HG03108 (cell line): ENCODE measurements around the gene KIRREL3.

Experiments
- ATAC-seq: cut with Tn5 transposase; IDR thresholded peaks from one replicate; pipeline ENCODE4 v1.9.1; 2021; ENCODE audit warnings: moderate library complexity; ENCODE audit not compliant: unreplicated experiment

KIRREL3 gene

DNA sequence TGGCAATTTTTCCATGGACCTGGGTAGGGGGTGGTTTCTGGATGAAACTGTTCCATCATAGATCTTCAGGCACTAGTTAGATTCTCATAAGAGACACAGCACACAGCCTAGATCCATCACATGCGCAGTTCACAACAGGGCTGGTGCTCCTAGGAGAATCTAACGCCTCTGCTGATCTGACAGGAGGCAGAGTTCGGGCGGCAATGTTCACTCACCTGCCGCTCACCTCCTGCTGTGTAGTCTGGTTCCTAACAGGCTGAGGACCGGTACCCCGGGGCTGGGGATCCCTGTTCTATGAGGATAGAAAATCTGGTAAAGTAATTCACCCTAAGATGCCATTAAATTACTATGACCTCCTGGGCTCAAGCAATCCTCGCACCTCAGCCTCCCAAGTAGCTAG, 318.0 kb downstream of the KIRREL3 start:
- ATAC-seq = no peak

DNA sequence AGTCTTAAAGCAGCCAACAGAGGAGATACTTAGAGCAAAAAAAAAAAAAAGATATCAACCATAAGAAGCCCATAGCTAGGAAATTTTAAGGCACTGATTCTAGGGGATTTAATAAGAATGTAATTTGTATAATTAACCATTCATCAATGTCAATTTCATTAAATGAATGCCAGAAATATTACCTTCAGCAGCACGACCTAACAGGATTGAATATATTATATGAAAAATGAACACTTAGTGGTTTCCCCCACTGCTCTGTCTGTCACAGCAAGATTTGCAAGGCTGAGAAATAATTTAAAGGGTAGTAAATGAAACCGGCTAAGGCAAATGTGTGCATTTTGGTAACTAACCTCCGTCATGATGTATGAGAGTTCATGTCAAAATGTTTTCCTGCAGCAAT, 319.9 kb downstream of the KIRREL3 start:
- no peak for ATAC-seq

DNA sequence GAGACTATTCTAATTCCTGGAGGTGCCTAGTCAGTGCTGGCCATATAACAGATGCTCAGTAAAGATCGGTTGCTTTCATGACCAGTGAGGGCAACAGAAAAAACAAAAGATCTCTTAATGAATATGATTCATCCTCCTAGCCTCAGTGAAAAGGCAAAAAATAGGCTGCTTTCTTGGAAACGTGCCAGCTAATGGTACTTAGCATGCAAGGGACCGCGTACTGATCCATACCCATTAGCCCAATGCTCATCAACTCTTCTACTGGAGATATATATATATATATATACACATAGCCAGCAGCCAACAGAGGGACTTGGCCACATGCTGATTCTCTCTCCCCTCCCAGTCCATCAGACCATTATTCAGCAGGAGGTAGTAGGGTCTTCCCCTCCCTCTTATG, 320.4 kb downstream of the KIRREL3 start:
- ATAC-seq = no peak

DNA sequence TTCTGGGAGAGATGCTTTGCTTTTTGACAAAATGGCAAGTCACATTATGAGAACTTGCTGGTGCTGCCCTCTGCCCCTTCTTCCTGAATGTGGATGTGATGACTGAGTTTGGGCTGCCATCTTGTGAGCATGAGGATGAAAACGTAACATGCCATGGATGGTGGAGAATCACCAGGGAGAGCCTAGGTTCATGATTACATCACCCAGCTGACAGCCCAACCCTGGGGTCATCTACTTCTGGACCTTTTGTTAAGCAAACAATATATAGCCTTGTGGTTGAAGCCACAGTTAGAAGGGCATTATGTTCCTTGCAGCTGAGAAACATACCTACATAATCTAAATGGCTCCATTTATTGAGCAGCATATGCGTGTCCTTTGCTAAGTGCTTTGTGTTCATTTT, 321.5 kb downstream of the KIRREL3 start:
- no peak for ATAC-seq

DNA sequence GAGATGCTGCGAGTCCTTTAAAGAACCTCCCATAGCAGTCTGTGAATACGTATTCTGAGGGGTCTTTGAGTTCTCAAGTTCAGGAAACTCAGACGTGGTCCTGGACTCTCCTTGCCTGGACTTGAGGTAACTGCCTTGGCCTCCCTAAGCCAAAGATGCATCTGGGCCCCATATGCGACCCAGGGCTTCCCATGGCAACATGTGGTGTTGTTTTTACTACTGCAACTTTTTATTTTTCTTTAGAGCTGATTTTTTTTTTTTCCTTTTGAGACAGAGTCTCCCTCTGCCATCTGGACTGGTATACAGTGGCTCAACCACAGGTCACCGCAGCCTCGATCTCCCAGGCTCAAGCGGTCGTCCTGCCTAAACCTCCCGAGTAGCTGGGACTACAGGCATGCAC, 324.0 kb downstream of the KIRREL3 start:
- no peak for ATAC-seq

DNA sequence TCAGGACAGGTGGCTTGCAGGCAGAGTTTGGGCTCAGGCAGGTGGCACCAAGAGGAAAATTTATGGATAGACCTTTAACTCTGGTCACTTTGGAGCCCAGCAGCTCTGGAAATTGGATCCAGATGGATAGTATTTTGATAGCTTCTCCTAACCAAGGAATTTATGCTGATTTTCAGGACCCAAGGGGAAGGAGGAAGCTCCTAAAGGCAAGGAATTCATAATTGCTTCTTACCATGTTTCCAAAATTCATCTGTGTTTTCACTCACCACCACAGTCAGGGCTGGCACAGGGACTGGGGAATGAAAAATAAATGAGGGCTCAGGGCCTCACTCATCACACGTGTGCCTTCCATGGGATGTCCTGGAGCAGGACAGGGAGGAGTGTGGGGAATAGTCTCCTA, 327.3 kb downstream of the KIRREL3 start:
- ATAC-seq = no peak

DNA sequence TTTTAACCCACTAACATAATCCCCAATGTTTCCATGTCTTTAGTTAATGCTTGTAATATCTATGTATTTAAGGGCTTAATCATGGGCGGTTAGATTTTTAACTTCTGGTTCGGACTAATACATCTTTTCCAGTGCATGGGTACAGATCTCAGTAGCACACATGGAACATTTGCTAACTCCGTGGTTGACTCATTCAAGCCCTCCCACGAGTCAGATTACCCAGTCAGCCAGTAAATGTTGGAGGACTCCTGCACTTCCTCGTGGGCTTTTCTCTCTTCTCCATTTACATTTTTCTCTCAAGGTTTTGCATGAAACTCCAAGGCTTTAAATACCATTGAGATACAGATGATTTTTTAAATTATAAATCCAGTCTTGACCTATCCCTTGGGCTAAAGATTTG, 331.2 kb downstream of the KIRREL3 start:
- ATAC-seq = no peak

DNA sequence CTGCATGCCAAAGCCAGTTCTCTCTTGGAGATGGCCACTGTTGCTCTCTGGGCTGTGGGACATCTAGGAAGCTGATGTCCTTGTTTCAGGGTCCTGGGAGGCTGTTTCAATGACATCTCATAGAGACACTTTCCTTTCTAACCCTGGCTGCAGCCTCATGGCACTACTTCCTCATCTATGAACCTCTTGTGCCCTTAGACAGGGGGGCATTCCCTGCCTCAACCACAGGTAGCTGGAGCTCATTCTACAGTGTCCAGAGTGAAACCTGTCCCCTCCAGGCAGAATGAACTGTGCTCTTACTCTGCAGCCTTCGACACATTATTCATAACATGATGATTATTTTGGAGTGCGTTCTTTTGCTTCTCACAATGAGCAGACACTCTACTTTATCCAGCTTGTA, 335.9 kb downstream of the KIRREL3 start:
- no peak for ATAC-seq

DNA sequence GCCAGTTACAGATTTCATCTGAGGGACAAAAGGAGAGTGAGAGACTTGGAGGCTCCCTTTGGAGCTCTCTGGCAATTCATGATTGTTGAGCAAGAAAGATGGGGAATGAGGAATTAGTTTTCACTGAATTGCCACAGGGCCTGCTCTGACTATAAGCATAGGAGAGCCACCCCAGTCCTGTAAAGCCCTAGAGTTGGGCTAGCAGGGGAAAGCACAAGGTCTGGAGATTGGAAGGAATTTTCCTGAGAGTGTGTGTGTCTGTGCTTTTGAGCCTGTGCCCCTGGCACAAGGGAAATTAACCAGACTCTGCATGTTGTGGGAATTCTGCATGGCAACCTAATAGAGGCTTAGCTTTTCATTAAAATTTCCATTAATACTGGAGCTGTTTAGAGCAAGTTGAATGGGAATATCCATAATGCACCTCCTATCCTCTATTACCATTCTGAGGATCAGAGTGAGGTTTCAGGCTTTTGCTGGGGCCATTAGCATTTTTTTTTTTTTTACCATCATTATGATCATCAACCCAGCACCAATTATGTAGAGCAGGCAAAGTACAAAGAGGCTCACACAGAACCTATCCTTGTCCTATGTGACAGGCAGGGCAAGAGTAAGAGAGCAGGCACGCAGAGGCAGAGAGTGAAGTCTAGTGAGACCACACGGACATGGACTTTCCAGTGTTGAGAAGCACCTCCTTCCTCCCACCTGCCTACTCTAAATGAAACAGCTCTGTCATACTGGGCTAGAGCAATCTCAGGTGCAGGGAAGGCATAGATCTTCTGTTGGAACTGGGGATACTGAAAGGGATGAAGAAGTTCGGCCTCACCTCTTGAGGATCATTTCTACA, 336.6 kb downstream of the KIRREL3 start:
- ATAC-seq = no peak

DNA sequence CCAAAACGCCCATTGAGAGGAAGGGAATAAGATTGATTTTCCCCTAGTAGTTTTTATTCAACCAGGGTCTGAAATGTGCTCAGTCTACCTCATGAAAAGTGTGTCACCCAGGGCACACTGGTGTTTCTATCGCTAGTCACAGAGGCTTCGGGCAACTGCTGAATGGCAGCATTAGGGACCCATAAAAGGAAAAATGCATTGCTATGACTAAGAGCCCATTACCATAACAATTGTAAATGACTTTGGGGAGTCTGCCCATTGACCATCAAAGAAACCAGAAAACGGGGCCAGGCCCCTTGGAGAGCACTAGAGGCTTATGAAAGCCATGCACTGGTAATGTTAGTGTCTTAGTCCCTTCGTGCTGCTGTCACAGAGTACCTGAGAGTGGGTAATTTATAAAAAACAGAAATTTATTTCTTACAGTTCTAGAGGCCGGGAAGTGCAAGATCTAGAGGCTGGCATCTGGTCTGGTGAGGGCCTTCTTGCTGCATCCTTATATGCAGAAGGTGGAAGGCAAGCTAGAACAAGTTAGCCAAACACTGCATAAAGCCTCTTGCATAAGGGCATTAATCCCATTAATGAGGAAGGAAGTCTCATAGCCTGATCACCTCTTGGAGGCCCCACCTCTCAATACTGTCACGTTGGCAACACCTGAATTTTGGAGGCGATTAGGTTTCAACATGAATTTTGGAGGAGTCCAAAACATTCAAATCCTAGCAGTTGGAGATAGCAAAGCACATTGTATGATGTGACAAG, 338.4 kb downstream of the KIRREL3 start:
- no peak for ATAC-seq

DNA sequence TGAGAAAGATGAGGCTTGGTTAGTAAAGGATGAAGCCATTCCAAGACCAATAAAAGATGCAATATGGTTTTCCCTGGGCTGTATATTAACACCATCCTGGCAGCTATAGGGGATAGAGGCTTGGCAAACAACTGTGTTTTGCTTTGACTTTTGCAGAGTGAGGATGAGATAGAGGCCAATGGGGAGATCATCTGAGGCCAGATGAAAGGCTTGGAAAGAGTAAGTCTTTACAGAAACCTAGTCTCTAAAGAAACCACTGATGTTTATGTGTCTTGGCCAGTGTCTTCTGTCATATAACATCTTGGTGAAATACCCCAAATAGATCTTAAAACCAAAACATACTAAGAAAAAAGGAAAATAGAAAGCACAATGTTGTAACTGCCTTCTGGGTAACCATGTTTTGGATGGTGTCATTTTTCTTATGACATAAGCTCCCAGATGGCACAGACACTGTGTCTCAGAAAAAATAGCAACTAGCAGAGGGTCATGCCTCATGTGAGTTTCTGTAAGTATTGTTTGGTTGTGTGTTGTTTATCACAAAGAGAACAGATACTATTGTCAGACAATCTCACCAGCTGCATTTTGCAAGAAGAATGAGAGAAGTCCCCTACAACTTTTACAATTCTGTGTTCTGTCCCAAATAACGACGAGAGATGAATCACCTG, 339.7 kb downstream of the KIRREL3 start:
- ATAC-seq = no peak

DNA sequence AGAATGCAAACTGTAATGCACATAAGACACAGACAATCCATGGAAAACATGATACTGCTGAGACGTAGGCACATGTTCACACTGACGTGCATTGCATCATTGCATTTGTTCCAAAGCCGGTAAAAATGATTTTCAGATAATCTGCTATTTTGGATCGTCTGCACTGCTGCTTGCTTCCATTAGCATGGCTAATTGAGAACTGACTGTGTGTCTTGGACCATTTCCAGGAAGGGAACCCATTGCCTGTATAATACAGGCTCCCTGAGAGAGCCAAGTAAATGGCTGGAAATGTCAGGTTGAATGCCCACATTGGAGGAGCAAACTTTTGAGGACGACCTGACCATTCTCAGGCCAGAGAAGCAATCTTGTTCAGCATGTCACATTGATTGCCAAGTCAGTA, 340.2 kb downstream of the KIRREL3 start:
- ATAC-seq = no peak

DNA sequence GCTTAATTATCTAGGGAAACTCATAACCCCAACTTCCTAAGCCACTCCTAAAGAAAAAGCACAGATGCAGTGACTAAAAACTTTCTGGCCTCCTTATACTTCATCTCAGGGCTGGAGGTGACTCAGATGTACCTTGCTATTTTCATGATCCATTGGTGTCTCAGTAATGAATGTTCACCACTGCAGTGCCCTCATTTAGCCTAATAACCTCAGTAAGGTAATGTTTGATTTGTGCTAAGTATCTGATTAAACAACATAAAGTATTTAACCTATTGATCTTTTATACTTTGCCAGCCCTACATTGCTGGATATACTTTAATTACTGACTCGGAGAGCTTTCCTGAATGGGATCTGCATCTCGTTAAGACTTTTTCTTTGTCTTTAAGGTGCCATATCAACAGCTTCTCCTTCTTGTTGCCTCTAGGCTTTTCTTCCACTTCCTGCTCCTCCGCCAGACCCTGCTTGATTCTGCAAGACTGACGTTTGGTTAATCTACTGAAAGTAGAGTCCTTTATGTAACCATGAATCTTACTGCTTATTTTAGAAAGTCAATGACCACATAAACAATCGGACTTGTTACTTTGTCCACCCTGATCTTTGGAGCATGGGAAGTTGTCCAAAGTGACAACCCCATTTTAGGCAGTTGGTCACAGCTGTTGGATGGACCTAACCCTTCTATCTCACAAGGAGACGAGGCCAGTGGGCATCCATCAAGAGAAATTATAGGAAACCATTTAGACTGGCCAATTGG, 342.1 kb downstream of the KIRREL3 start:
- no peak for ATAC-seq

DNA sequence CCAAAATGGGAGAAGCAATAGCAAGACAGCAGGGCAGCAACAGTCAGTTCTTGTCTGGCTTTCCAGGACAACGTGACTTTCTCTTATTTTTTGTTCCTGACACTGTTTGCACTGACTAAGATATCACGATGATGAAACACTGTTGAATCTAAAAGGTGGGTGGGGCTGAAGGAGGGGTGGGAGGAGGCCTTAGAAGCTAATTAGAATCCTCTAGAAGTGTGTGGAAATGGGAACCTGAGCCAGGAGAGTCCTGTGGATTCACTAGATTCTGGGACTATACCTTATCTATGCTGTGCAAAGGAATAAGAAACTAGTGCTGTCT, 344.8 kb downstream of the KIRREL3 start:
- ATAC-seq = no peak

DNA sequence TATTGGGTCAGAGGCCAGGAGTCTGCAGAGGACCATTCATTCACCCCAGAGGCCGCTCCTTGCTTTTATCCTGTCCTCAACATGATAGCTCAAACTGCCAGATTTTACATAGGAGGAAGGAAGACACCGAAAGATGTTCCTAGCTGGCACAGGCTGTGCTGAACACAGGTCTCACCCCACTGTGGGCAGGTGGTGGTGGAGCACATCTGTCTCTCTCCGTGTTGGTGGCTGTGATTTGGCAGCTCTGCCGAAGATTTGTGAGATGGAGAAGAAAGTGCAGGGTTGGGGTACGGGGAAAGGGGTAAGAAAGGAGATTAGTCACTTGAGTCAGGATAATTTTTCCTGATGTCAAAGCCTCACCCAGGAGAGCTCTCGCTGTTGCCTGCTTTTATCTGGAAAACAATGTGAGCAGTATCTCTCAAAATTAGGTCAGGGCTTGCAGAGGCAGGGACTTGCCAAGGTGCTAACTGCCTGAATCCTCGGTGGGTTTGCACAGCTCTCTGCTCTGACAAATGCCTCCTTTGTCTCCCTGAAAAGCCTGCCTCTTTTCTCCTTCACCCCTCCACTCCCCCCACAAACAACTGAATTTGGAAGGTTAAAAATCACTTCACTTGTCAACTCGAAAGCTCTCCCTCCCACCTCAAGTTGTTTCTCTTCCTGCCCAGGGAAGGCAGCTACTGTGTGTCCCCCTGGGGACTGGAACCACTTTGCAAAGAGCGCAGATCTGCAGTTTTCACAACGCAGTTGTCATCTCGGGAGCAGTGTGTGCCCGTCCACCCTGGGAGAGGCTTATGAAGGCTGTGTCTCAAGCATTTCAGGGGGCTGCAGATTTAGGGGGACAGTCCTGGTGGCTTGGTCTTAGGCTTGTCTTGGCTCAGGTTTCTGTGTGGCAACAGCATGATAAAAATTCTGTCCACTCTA, 345.4 kb downstream of the KIRREL3 start:
- ATAC-seq = no peak

DNA sequence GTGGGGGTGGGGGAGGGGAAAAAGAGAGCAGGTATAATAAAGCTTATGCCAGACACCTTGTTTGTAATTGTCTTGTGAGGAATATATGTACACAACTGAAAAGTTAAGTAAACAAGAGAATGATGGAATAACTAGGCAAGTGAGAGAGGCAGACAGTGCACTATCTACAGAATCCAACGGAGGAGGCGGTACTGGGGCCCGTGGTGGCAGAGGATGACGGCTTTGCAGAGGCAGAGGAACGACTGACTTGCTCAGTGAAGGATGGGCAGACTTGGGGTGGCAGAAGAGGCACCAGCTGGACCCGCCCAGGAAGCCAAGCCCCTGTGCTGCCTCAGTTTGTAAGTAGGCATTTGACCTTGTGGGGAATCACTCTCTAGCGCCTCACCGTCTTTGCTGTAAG, 347.5 kb downstream of the KIRREL3 start:
- ATAC-seq = no peak

DNA sequence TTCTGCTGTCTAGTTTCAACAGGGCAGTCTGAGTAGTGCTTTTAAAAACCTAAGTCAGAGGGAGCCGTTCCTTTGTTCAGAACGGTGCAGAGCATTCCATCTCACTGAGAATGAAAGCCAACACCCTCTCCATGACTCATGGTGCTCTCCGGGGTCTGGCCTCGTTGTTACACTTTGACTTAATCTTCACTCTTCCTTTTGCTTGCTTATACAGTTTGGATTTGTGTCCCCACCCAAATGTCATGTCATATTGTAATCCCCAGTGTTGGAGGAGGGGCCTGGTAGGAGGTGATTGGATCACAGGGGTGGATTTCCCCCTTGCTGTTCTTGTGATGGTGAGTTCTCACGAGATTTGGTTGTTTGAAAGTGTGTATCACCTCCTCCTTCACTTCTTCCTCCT, 352.8 kb downstream of the KIRREL3 start:
- ATAC-seq = no peak

DNA sequence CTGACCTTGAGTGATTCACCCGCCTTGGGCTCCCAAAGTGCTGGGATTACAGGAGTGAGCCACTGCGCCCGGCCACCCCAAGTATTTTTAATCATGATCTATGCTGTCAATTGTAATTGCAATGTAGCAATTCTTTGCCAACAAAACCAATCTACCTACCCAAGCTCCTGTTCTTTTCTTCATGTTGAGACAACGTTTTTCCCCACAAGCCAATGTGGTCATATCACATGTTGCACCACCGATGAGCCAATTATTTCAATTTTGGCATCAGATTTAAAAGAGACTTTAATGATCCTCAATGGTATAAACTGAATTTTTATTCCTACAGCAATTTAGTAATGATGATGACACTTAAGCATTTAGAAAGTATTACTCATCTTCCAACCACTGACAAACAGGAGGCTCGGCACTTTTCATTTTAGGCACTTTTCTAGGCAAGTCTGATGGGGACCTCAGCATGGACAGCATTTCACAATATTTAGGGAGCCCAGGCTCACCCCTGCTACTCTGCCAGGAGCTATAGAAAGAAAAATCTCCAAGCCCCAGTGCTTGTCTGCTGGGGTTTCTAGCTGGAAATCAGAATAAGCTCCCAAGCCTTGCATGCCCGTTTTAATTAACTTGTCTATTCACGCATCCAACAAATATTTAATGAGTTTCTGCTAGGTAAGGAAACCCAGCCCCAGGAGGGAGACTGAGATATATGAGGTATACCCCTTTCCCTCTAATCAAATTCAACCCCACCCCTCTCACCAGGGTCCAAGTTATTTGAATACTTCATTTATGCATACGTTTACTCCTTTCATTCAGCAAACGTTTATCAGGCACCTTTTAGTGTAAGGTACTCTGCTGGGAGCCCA, 353.6 kb downstream of the KIRREL3 start:
- no peak for ATAC-seq

DNA sequence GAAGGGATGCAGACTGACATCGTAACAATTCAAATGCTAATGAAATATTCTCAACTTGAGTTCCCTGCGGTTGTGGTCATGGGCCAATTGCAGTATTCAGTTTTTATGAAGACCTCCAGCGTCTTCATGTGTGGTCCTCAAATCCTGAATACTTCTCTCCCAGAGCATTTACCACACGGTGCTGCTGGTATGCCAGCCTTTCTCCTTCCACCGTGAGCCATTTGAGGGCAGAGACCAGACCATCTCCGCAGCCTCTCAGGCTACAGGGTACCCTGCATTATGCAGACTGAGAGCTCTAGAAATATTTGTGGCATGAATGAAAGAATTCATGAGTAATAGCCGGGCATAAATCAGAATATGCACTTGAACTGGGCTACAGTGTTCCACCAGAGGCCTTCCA, 355.4 kb downstream of the KIRREL3 start:
- no peak for ATAC-seq
